ENCODE measurements around the gene SH2D3A. TPM values are rescaled to one million over a fixed set of nuclear protein-coding genes. Genes with fewer than 3 reads are reported as not detected.

SH2D3A gene
- total and polyA plus RNA-seq, 2 of the 8 experiments (the other 6 are each of a cell fraction or from before 2014, with no cell fraction given): 14.5 to 22.1 TPM

GRCh38 chr19:6769006-6769619 lies 1.9 kb upstream of the SH2D3A start:
- no peak overlapping the region for H3K14ac ChIP-seq (ENCODE audit: insufficient read length)
- 0 out of 2 replicates have a peak, but pooled peaks have one; percentile 14 for TF ChIP-seq KDM1A (IDR thresholded peaks at IDR 0.05; ENCODE audit: borderline replicate concordance, low read length)
- peak; percentile 67 to 74 for TF ChIP-seq RAD21 (IDR thresholded peaks at IDR 0.05 in 1 of 2, conservative IDR thresholded peaks at IDR 0.05 in 1 of 2; ENCODE audit: low read depth in 2 of 2, low read length in 2 of 2)
- no peak for TF ChIP-seq ATF2 (IDR thresholded peaks at IDR 0.05; ENCODE audit: low read length)
- no peak for TF ChIP-seq MAFK (IDR thresholded peaks at IDR 0.05; ENCODE audit: low read depth, low read length)
- TF ChIP-seq, protein P1, sequence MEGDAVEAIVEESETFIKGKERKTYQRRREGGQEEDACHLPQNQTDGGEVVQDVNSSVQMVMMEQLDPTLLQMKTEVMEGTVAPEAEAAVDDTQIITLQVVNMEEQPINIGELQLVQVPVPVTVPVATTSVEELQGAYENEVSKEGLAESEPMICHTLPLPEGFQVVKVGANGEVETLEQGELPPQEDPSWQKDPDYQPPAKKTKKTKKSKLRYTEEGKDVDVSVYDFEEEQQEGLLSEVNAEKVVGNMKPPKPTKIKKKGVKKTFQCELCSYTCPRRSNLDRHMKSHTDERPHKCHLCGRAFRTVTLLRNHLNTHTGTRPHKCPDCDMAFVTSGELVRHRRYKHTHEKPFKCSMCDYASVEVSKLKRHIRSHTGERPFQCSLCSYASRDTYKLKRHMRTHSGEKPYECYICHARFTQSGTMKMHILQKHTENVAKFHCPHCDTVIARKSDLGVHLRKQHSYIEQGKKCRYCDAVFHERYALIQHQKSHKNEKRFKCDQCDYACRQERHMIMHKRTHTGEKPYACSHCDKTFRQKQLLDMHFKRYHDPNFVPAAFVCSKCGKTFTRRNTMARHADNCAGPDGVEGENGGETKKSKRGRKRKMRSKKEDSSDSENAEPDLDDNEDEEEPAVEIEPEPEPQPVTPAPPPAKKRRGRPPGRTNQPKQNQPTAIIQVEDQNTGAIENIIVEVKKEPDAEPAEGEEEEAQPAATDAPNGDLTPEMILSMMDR (IDR thresholded peaks at IDR 0.05; ENCODE audit: control extremely low read depth in 1 of 3, insufficient read depth in 1 of 3, low read depth in 1 of 3, low read length in 3 of 3): peak; percentile 17 to 61 (median 53)
- no peaks in the 10 kb centered on the region for H4K20me1 ChIP-seq (replicated peaks in 1 of 2; ENCODE audit: control insufficient read depth in 1 of 2, insufficient read depth in 2 of 2, low read length in 2 of 2)
- no peak overlapping the region for H2BK120ac ChIP-seq (replicated peaks; ENCODE audit: low read depth, low read length)
- H3K9ac ChIP-seq (replicated peaks in 1 of 4; ENCODE audit: extremely low read depth in 1 of 4, low read depth in 3 of 4, low read length in 3 of 4): no peak overlapping the region
- H3K23me2 ChIP-seq (ENCODE audit: low read depth, low read length): peaks cover 15% of the 10 kb centered on the region
- H3K27me3 ChIP-seq (replicated peaks in 1 of 4; ENCODE audit: control insufficient read depth in 3 of 4, extremely low read depth in 1 of 4, insufficient read depth in 3 of 4, low read length in 3 of 4): no peaks in the 10 kb centered on the region
- no peak overlapping the region for H2BK15ac ChIP-seq (ENCODE audit: low read length)
- CTCF ChIA-PET (ENCODE audit: partially characterized antibody): interaction anchor here (0.6 to 4.4 kb wide), 29 partner anchors 9 to 643 kb away, joined by 3 to 31 read pairs (median 3); partner anchors contain the start of genes DENND1C, GPR108 and TNFSF9
- H3K79me1 ChIP-seq (ENCODE audit: low read depth, low read length): peaks cover 10% of the 10 kb centered on the region
- H3K23ac ChIP-seq (ENCODE audit: insufficient read length): no peak overlapping the region
- no peak overlapping the region for H2AK5ac ChIP-seq (ENCODE audit: low read depth, low read length)
- H4K5ac ChIP-seq (ENCODE audit: insufficient read length, low read depth, low read length): no peak overlapping the region
- no peaks in the 10 kb centered on the region for H3K9me3 ChIP-seq (ENCODE audit: insufficient read depth in 2 of 2, low read depth in 1 of 2, low read length in 1 of 2)
- POLR2A ChIA-PET (ENCODE audit: partially characterized antibody): interaction anchor here (1.2 to 4.5 kb wide), 4 partner anchors 9 to 54 kb away, joined by 3 to 32 read pairs (median 4); partner anchors contain the start of gene GPR108
- H2BK5ac ChIP-seq (ENCODE audit: low read depth, low read length): no peak overlapping the region
- FAIRE-seq (no peak), DNase-seq (ENCODE audit: low read depth in 1 of 2, low spot score in 2 of 2) (peak in 1 of 2 experiments; percentile 56)
- H2AFZ ChIP-seq (ENCODE audit: low read length): no peak overlapping the region
- H3K4me1 ChIP-seq (replicated peaks in 1 of 4; ENCODE audit: control insufficient read depth in 3 of 4, insufficient read depth in 4 of 4, low read length in 3 of 4): peaks cover 3 to 13% (median 8%) of the 10 kb centered on the region in 4 experiments
- H2BK12ac ChIP-seq (ENCODE audit: low read depth, low read length): no peak overlapping the region
- no peak overlapping the region for H3K56ac ChIP-seq (replicated peaks; ENCODE audit: insufficient read length, low read depth, low read length)
- H4K8ac ChIP-seq (ENCODE audit: extremely low read depth, insufficient read depth, low read length): no peak overlapping the region
- H3K79me2 ChIP-seq (ENCODE audit: control insufficient read depth in 1 of 2, insufficient read depth in 2 of 2, low read length in 2 of 2): peaks cover 0 to 6% of the 10 kb centered on the region in 2 experiments; a peak in 2 of 4 replicates
- H4K91ac ChIP-seq (replicated peaks; ENCODE audit: insufficient read length, low read length): no peak overlapping the region
- H3K4me3 ChIP-seq (ENCODE audit: extremely low read depth in 1 of 4, insufficient read depth in 2 of 4, low read depth in 3 of 4, low read length in 4 of 4): no peak overlapping the region
- WGBS, 2 experiments (ENCODE audit: extremely low coverage in 1 of 2, insufficient coverage in 1 of 2, insufficient read length in 1 of 2, insufficient replicate concordance in 2 of 2, low coverage in 1 of 2, low lambda C conversion rate in 2 of 2, missing lambda C conversion rate in 1 of 2): 70% methylated on average over 11 of the region's 11 CpGs; no CpG with 5 or more reads in 1 of the 2 experiments
- no peak overlapping the region for H2BK20ac ChIP-seq (ENCODE audit: low read length)
- H3K4ac ChIP-seq (replicated peaks; ENCODE audit: insufficient read length, low read depth, low read length): no peak overlapping the region
- no peak overlapping the region for H3K4me2 ChIP-seq (ENCODE audit: insufficient read depth in 1 of 2, low read depth in 2 of 2, low read length in 2 of 2)
- H3K18ac ChIP-seq (ENCODE audit: extremely low read depth, low read length): no peak overlapping the region
- no peaks in the 10 kb centered on the region for H3K36me3 ChIP-seq (ENCODE audit: control insufficient read depth in 2 of 4, insufficient read depth in 4 of 4, low read length in 3 of 4)
- H3K27ac ChIP-seq (ENCODE audit: low read depth, low read length): no peak overlapping the region

All from H1 (cell line).